NCI-H128 (cell line): ENCODE results near the gene PTBP2.
"Not testable (repeated sequence)": the region's sequence is repeated elsewhere in the genome, so short reads cannot be mapped to it uniquely, and the experiment has no call there.

ENCODE experiments used
- DNase-seq: peaks from one replicate; lab custom pipeline; 2025; ENCODE audit not compliant: unreplicated experiment; lab: John Stamatoyannopoulos, UW

The PTBP2 gene

GRCh38 chr1:96727860-96728259 lies 6.3 kb downstream of the PTBP2 start:
- DNase-seq: no peak

- no peak for DNase-seq
These were observed 9.2 kb downstream of the PTBP2 start for GRCh38 chr1:96730574-96731298.

GRCh38 chr1:96741335-96741734 lies 19.8 kb downstream of the PTBP2 start:
- no peak for DNase-seq

- DNase-seq: no peak
These were observed 25.1 kb downstream of the PTBP2 start for GRCh38 chr1:96746440-96747420.

GRCh38 chr1:96747565-96747964 lies 26.0 kb downstream of the PTBP2 start:
- DNase-seq: no peak

GRCh38 chr1:96748078-96748477 lies 26.5 kb downstream of the PTBP2 start:
- DNase-seq: no peak

GRCh38 chr1:96749618-96750017 lies 28.0 kb downstream of the PTBP2 start:
- no peak for DNase-seq

GRCh38 chr1:96752394-96752793 lies 30.8 kb downstream of the PTBP2 start:
- DNase-seq: no peak

- DNase-seq: no peak
These were observed 35.2 kb downstream of the PTBP2 start for GRCh38 chr1:96756789-96757188.

GRCh38 chr1:96762586-96762985 lies 41.0 kb downstream of the PTBP2 start:
- not testable (repeated sequence) for DNase-seq

GRCh38 chr1:96763514-96763913 lies 41.9 kb downstream of the PTBP2 start:
- no peak for DNase-seq

GRCh38 chr1:96764469-96764868 lies 42.9 kb downstream of the PTBP2 start:
- no peak for DNase-seq

GRCh38 chr1:96771847-96772246 lies 50.3 kb downstream of the PTBP2 start:
- no peak for DNase-seq

- DNase-seq: no peak
These were observed 50.8 kb downstream of the PTBP2 start for GRCh38 chr1:96772349-96772748.

GRCh38 chr1:96772972-96773371 lies 51.4 kb downstream of the PTBP2 start:
- no peak for DNase-seq

GRCh38 chr1:96782206-96782605 lies 60.6 kb downstream of the PTBP2 start:
- DNase-seq: no peak

GRCh38 chr1:96782856-96783255 lies 61.3 kb downstream of the PTBP2 start:
- no peak for DNase-seq

- no peak for DNase-seq
These were observed 69.0 kb downstream of the PTBP2 start for GRCh38 chr1:96790599-96790998.

GRCh38 chr1:96792220-96792619 lies 70.6 kb downstream of the PTBP2 start:
- no peak for DNase-seq

- DNase-seq: not testable (repeated sequence)
These were observed 80.1 kb downstream of the PTBP2 start for GRCh38 chr1:96801696-96802095.

GRCh38 chr1:96804648-96805047 lies 83.1 kb downstream of the PTBP2 start:
- DNase-seq: no peak

GRCh38 chr1:96808191-96808590 lies 86.6 kb downstream of the PTBP2 start:
- no peak for DNase-seq
